Astrocyte (in vitro differentiated cells and primary cell): ENCODE data around the gene INO80. TPM values are rescaled to one million over a fixed set of nuclear protein-coding genes. Genes with fewer than 3 reads are reported as not detected.

Experiments
- DNase-seq: peaks from one replicate; pipeline ENCODE4 v3.0.0-alpha.2; 2010; ENCODE audit warnings: low read depth
- FAIRE-seq: peaks from 2 replicates; lab custom pipeline; 2011; peaks lifted over from hg19 to GRCh38; lab: Jason Lieb, UNC
- H2AFZ ChIP-seq: 2 replicates; pipeline ENCODE4 v1.6.0; 2012; ENCODE audit warnings: low read depth, low read length, inconsistent platforms
- H3K27ac ChIP-seq: 2 replicates; pipeline ENCODE4 v1.5.1; 2011; ENCODE audit warnings: low read depth, low read length, inconsistent platforms
- H3K27me3 ChIP-seq: 2 replicates; pipeline ENCODE4 v1.6.0; 2011; ENCODE audit warnings: low read length, inconsistent platforms; ENCODE audit not compliant: insufficient read depth
- H3K36me3 ChIP-seq: 2 replicates; pipeline ENCODE4 v1.5.1; 2011; ENCODE audit warnings: low read length, inconsistent platforms; ENCODE audit not compliant: insufficient read depth
- H3K4me1 ChIP-seq: 2 replicates; pipeline ENCODE4 v1.5.1; 2011; ENCODE audit warnings: low read length, inconsistent platforms; ENCODE audit not compliant: insufficient read depth
- H3K4me2 ChIP-seq: 2 replicates; pipeline ENCODE4 v1.6.0; 2012; ENCODE audit warnings: low read length, inconsistent platforms
- H3K4me3 ChIP-seq: 2 replicates; pipeline ENCODE4 v1.5.1; 2011; ENCODE audit warnings: low read depth, mild to moderate bottlenecking, low read length, inconsistent platforms; ENCODE audit not compliant: insufficient read depth
- H3K79me2 ChIP-seq: 2 replicates; pipeline ENCODE4 v1.6.0; 2012; ENCODE audit warnings: mild to moderate bottlenecking, low read length, inconsistent platforms; ENCODE audit not compliant: insufficient read depth
- H3K9ac ChIP-seq: 2 replicates; pipeline ENCODE4 v1.6.0; 2012; ENCODE audit warnings: mild to moderate bottlenecking, low read length, inconsistent platforms
- H3K9me3 ChIP-seq: 2 replicates; pipeline ENCODE4 v1.5.1; 2012; ENCODE audit warnings: low read depth, mild to moderate bottlenecking, low read length, inconsistent platforms; ENCODE audit not compliant: insufficient read depth
- H4K20me1 ChIP-seq: 2 replicates; pipeline ENCODE4 v1.6.0; 2012; ENCODE audit warnings: low read length, inconsistent platforms; ENCODE audit not compliant: insufficient read depth
- H3K27ac Mint-ChIP-seq: one replicate; pipeline ENCODE4 v1.8.0; 2021; ENCODE audit warnings: mild to moderate bottlenecking, mixed read lengths; ENCODE audit not compliant: unreplicated experiment
- H3K27me3 Mint-ChIP-seq: one replicate; pipeline ENCODE4 v1.8.0; 2021; ENCODE audit warnings: low read depth, mixed read lengths; ENCODE audit not compliant: unreplicated experiment
- H3K36me3 Mint-ChIP-seq: one replicate; pipeline ENCODE4 v1.8.0; 2021; ENCODE audit warnings: low read depth, mixed read lengths; ENCODE audit not compliant: unreplicated experiment
- H3K4me1 Mint-ChIP-seq: one replicate; pipeline ENCODE4 v1.8.0; 2021; ENCODE audit warnings: low read depth, mixed read lengths; ENCODE audit not compliant: unreplicated experiment
- H3K4me3 Mint-ChIP-seq: one replicate; pipeline ENCODE4 v1.8.0; 2021; ENCODE audit warnings: mild to moderate bottlenecking, moderate library complexity, mixed read lengths; ENCODE audit not compliant: unreplicated experiment
- H3K9me3 Mint-ChIP-seq: one replicate; pipeline ENCODE4 v1.8.0; 2021; ENCODE audit warnings: mild to moderate bottlenecking, mixed read lengths; ENCODE audit not compliant: unreplicated experiment
- EZH2 ChIP-seq: IDR thresholded peaks from 2 replicates; pipeline ENCODE4 v1.6.1; 2012; ENCODE audit warnings: mild to moderate bottlenecking, low read length, inconsistent platforms; ENCODE audit not compliant: insufficient read depth
- total RNA-seq: library from RNA; stranded (reverse); gene quantifications from 2 replicates; pipeline ENCODE4 v1.2.1, GENCODE V29; 2021
- TF ChIP-seq, protein P1 (sequence below): IDR thresholded peaks from 2 replicates; pipeline ENCODE4 v1.5.1; 2011; ENCODE audit warnings: low read depth, mild to moderate bottlenecking, inconsistent platforms, low read length, moderate library complexity; ENCODE audit not compliant: insufficient read depth

Gene INO80
- total RNA-seq, 1 donor from 2014 or later = 17.3 TPM

DNA sequence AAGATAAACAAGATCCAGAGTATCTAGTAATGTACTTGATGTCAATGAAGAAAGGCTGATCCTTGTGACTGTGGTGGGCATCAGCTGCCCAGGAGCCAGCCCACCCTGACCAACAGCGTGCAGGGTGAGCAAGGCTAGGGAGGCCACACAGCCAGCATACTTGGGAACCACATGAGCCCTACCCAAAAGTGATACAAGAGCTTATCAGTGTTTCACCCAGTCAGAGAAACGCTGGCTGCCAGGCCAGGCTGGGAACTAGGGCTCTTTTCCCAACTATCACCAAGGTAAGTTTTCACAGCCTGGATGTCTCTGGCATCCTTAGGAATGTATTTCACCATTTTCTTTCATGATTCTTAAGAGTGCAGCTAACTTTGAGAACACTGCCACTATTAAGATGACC is 137.9 kb downstream of the INO80 start:
- H3K9ac ChIP-seq = no peak overlapping the region
- no peaks in the 10 kb centered on the region for H4K20me1 ChIP-seq
- TF ChIP-seq EZH2 = no peak
- TF ChIP-seq, protein P1, sequence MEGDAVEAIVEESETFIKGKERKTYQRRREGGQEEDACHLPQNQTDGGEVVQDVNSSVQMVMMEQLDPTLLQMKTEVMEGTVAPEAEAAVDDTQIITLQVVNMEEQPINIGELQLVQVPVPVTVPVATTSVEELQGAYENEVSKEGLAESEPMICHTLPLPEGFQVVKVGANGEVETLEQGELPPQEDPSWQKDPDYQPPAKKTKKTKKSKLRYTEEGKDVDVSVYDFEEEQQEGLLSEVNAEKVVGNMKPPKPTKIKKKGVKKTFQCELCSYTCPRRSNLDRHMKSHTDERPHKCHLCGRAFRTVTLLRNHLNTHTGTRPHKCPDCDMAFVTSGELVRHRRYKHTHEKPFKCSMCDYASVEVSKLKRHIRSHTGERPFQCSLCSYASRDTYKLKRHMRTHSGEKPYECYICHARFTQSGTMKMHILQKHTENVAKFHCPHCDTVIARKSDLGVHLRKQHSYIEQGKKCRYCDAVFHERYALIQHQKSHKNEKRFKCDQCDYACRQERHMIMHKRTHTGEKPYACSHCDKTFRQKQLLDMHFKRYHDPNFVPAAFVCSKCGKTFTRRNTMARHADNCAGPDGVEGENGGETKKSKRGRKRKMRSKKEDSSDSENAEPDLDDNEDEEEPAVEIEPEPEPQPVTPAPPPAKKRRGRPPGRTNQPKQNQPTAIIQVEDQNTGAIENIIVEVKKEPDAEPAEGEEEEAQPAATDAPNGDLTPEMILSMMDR = no peak
- peaks cover 33% of the 10 kb centered on the region for H3K4me1 Mint-ChIP-seq
- H3K4me2 ChIP-seq = no peak overlapping the region
- H3K27ac ChIP-seq = no peak overlapping the region
- H3K4me1 ChIP-seq = peaks cover 10% of the 10 kb centered on the region
- H3K9me3 ChIP-seq = no peaks in the 10 kb centered on the region
- H3K79me2 ChIP-seq = no peaks in the 10 kb centered on the region
- H3K4me3 ChIP-seq = no peak overlapping the region
- no peak overlapping the region for H3K4me3 Mint-ChIP-seq
- no peaks in the 10 kb centered on the region for H3K27me3 Mint-ChIP-seq
- peaks cover 43% of the 10 kb centered on the region for H3K36me3 ChIP-seq
- DNase-seq (no peak), FAIRE-seq (no peak)
- H3K27ac Mint-ChIP-seq = no peak overlapping the region
- H3K36me3 Mint-ChIP-seq = peaks cover 27% of the 10 kb centered on the region
- H2AFZ ChIP-seq = no peak overlapping the region
- H3K9me3 Mint-ChIP-seq = no peaks in the 10 kb centered on the region
- no peaks in the 10 kb centered on the region for H3K27me3 ChIP-seq

DNA sequence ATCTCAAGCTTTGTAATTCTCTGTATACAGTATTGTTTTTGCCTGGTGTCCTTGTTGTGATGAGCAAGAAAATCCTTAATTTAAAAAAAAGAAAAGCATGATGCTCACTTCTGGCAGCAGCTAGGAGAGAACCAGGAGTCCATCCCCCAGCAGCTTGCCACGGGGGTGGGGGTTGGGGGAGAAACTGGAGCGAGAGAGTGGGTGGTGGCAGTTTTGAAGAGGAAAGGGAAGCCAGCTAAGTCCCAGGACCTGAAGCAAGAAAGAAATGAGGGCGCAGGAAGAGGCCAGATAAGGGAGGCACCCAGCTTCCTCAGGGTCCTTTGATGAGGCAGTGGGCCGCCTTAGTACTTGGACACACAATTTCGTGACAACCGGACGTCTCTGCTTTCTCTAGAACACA is 139.3 kb downstream of the INO80 start:
- no peaks in the 10 kb centered on the region for H3K27me3 Mint-ChIP-seq
- H3K9ac ChIP-seq = no peak overlapping the region
- no peak overlapping the region for H2AFZ ChIP-seq
- H3K36me3 Mint-ChIP-seq = peaks cover 25% of the 10 kb centered on the region
- no peak overlapping the region for H3K4me3 Mint-ChIP-seq
- no peak overlapping the region for H3K4me2 ChIP-seq
- DNase-seq (no peak), FAIRE-seq (no peak)
- H3K4me3 ChIP-seq = no peak overlapping the region
- peak overlapping the region; percentile 53 for H3K27ac Mint-ChIP-seq
- no peak overlapping the region for H3K27ac ChIP-seq
- H3K4me1 Mint-ChIP-seq = peaks cover 20% of the 10 kb centered on the region
- TF ChIP-seq, protein P1 = no peak
- no peak for TF ChIP-seq EZH2
- H3K9me3 Mint-ChIP-seq = no peaks in the 10 kb centered on the region
- H4K20me1 ChIP-seq = no peaks in the 10 kb centered on the region
- H3K79me2 ChIP-seq = no peaks in the 10 kb centered on the region
- H3K9me3 ChIP-seq = no peaks in the 10 kb centered on the region
- peaks cover 41% of the 10 kb centered on the region for H3K36me3 ChIP-seq
- no peaks in the 10 kb centered on the region for H3K27me3 ChIP-seq
- no peaks in the 10 kb centered on the region for H3K4me1 ChIP-seq

DNA sequence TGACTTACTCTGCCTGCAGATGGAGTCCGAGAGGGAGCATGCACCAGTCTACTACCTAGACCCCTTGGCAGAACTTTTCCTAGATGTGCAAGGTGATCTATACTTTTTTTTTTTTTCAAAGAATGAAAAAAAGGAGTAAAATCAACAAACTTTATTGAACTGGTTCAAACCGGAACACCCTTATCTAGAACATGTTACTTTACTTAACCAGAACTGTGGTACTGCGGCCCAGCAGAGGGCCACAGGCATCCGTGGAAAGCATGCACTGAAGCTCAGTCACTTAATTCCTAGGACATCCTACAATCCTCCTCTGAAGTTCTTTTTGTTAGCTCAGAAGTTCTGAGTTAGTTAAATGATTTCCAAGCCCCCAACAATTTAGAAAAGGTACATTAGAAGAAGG is 141.2 kb downstream of the INO80 start:
- H3K4me1 ChIP-seq = no peaks in the 10 kb centered on the region
- H3K9ac ChIP-seq = no peak overlapping the region
- no peak for TF ChIP-seq EZH2
- TF ChIP-seq, protein P1 = no peak
- no peaks in the 10 kb centered on the region for H3K27me3 ChIP-seq
- no peaks in the 10 kb centered on the region for H4K20me1 ChIP-seq
- H3K4me3 ChIP-seq = no peak overlapping the region
- Mint-ChIP-seq H3K4me1 (peaks cover 12% of the 10 kb centered on the region), H3K4me3 (no peak overlapping the region), H3K27me3 (no peaks in the 10 kb centered on the region), H3K27ac (no peak overlapping the region), H3K9me3 (no peaks in the 10 kb centered on the region), H3K36me3 (peaks cover 5% of the 10 kb centered on the region)
- no peaks in the 10 kb centered on the region for H3K79me2 ChIP-seq
- DNase-seq (no peak), FAIRE-seq (no peak)
- H3K4me2 ChIP-seq = no peak overlapping the region
- no peaks in the 10 kb centered on the region for H3K9me3 ChIP-seq
- H3K36me3 ChIP-seq = peaks cover 29% of the 10 kb centered on the region
- no peak overlapping the region for H2AFZ ChIP-seq
- H3K27ac ChIP-seq = no peak overlapping the region
